Measurements from ENCODE around the gene ZNF714.

The ZNF714 gene

GRCh38 chr19:21133633-21134032 lies 51.6 kb downstream of the ZNF714 start:
- no peak for TF ChIP-seq CTCF (IDR thresholded peaks at IDR 0.05)

GRCh38 chr19:21134934-21135366 lies 52.9 kb downstream of the ZNF714 start:
- no peak for TF ChIP-seq CTCF (IDR thresholded peaks at IDR 0.05)

GRCh38 chr19:21135433-21135832 lies 53.4 kb downstream of the ZNF714 start:
- no peak for TF ChIP-seq CTCF (IDR thresholded peaks at IDR 0.05)

GRCh38 chr19:21138130-21138529 lies 56.1 kb downstream of the ZNF714 start:
- no peak for TF ChIP-seq CTCF (IDR thresholded peaks at IDR 0.05)

GRCh38 chr19:21141787-21142464 lies 59.9 kb downstream of the ZNF714 start, which contains the start of gene ZNF431:
ZNF431 (plus strand) TSS chr19:21142040; CDS start chr19:21142184, 144 bp downstream.
- TF ChIP-seq CTCF (IDR thresholded peaks at IDR 0.05), result no peak

GRCh38 chr19:21143428-21143827 lies 61.4 kb downstream of the ZNF714 start:
- no peak for TF ChIP-seq CTCF (IDR thresholded peaks at IDR 0.05)

GRCh38 chr19:21143854-21144253 lies 61.9 kb downstream of the ZNF714 start:
- TF ChIP-seq CTCF (IDR thresholded peaks at IDR 0.05), result no peak

GRCh38 chr19:21147540-21147939 lies 65.5 kb downstream of the ZNF714 start:
- no peak for TF ChIP-seq CTCF (IDR thresholded peaks at IDR 0.05)
